Thymus (tissue), 11 donors: ENCODE results near the gene TPCN2. TPM values are rescaled to one million over a fixed set of nuclear protein-coding genes. Genes with fewer than 3 reads are reported as not detected.
A peak's percentile ranks its signal among the peaks of the same experiment; 100 is the strongest.

ENCODE experiments used
- DNase-seq, 9 donors: peaks; one replicate each; pipeline ENCODE4 v3.0.0-alpha.2; 2013; ENCODE audit warnings: low spot score in 9 of 9, low read depth in 6 of 9, missing footprints in 1 of 9
- H3K27ac ChIP-seq, 2 donors: one replicate each; pipeline ENCODE4 v1.5.1; 2013; ENCODE audit warnings: control low read depth in 1 of 2, low read depth in 1 of 2, low read length in 1 of 2, mild to moderate bottlenecking in 1 of 2, moderate library complexity in 1 of 2
- H3K27me3 ChIP-seq, 2 donors: one replicate each; pipeline ENCODE4 v1.5.1; 2013; ENCODE audit warnings: low read length in 1 of 2; ENCODE audit not compliant: control insufficient read depth in 2 of 2, insufficient read depth in 1 of 2
- H3K36me3 ChIP-seq, 2 donors: one replicate each; pipeline ENCODE4 v1.5.1; 2013; ENCODE audit warnings: low read length in 1 of 2, mild to moderate bottlenecking in 1 of 2, moderate library complexity in 1 of 2; ENCODE audit not compliant: control insufficient read depth in 2 of 2, insufficient read depth in 2 of 2
- H3K4me1 ChIP-seq, 2 donors: one replicate each; pipeline ENCODE4 v1.5.1; 2013; ENCODE audit warnings: low read length in 2 of 2; ENCODE audit not compliant: control insufficient read depth in 2 of 2, insufficient read depth in 2 of 2
- H3K4me3 ChIP-seq, 2 donors: one replicate each; pipeline ENCODE4 v1.5.1; 2013; ENCODE audit warnings: low read length in 2 of 2, control low read depth in 1 of 2, mild to moderate bottlenecking in 1 of 2
- H3K9me3 ChIP-seq, 2 donors: one replicate each; pipeline ENCODE4 v1.5.1; 2013; ENCODE audit warnings: low read length in 1 of 2, mild to moderate bottlenecking in 1 of 2; ENCODE audit not compliant: control insufficient read depth in 2 of 2, insufficient read depth in 1 of 2
- WGBS: extraction: QIAGEN DNeasy Blood & Tissue Kit; methylation state at CpG from one replicate; pipeline ENCODE4 v1.1.7; 2013; 5-methylcytosine and 5-hydroxymethylcytosine counted together
- polyA plus RNA-seq: library from polyadenylated mRNA; stranded (reverse); fragments of 200-250 nt; gene quantifications from one replicate; pipeline ENCODE4 v1.2.3, GENCODE V29; 2013
- total RNA-seq: library from RNA; stranded (reverse); fragments of 120-200 nt; gene quantifications from one replicate; pipeline ENCODE4 v1.2.4, GENCODE V29; 2013
- donor health status: healthy.

The TPCN2 gene
- total and polyA plus RNA-seq, 2 donors = 5.3 to 9.8 TPM

- peaks cover 0 to 12% of the 10 kb centered on the region in 2 donors for H3K9me3 ChIP-seq
- no peaks in the 10 kb centered on the region for H3K36me3 ChIP-seq
- no peaks in the 10 kb centered on the region for H3K4me1 ChIP-seq
- H3K27me3 ChIP-seq = peaks cover 0 to 16% of the 10 kb centered on the region in 2 donors
- DNase-seq = no peak
- no peak overlapping the region for H3K27ac ChIP-seq
- 94% methylated on average over 3 of the region's 3 CpGs for WGBS
- no peak overlapping the region for H3K4me3 ChIP-seq
Observed at GRCh38 chr11:69150175-69150574, 101.4 kb downstream of the TPCN2 start.

GRCh38 chr11:69151836-69152235 lies 103.1 kb downstream of the TPCN2 start:
- Histone ChIP-seq H3K9me3 (peaks cover 0 to 12% of the 10 kb centered on the region in 2 donors), H3K27me3 (peaks cover 0 to 32% of the 10 kb centered on the region in 2 donors), H3K4me3 (no peak overlapping the region), H3K27ac (no peak overlapping the region), H3K4me1 (peaks cover 0 to 2% of the 10 kb centered on the region in 2 donors), H3K36me3 (no peaks in the 10 kb centered on the region)
- WGBS = 93% methylated on average over 10 of the region's 10 CpGs
- DNase-seq = no peak

GRCh38 chr11:69152733-69153421 lies 104.1 kb downstream of the TPCN2 start:
- no peak for DNase-seq
- no peak overlapping the region for H3K27ac ChIP-seq
- peaks cover 0 to 42% of the 10 kb centered on the region in 2 donors for H3K27me3 ChIP-seq
- H3K9me3 ChIP-seq = peaks cover 0 to 6% of the 10 kb centered on the region in 2 donors
- WGBS = 86% methylated on average over 23 of the region's 23 CpGs
- H3K36me3 ChIP-seq = no peaks in the 10 kb centered on the region
- H3K4me3 ChIP-seq = no peak overlapping the region
- peaks cover 0 to 8% of the 10 kb centered on the region in 2 donors for H3K4me1 ChIP-seq

DNA sequence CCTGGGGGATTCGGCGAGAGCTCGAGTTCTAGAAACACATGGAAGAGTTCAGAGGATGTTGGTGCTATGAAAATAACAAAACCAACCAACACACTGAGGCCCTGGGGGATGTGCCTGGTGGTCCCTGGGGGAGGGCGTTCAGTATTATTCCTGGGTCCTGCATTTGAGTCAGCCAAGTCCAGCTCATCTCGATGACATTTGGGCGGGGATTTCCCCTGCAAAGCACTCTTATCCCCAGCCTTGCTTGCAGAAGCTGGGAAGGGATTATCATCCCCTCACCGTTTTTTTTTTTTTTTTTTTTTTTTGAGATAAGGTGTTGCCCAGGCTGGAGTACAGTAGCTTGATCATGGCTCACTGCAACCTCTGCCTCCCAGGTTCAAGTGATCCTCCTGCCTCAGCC lies 104.9 kb downstream of the TPCN2 start:
- H3K9me3 ChIP-seq = no peaks in the 10 kb centered on the region
- no peak overlapping the region for H3K27ac ChIP-seq
- H3K4me3 ChIP-seq = no peak overlapping the region
- H3K4me1 ChIP-seq = peaks cover 0 to 8% of the 10 kb centered on the region in 2 donors
- 89% methylated on average over 7 of the region's 7 CpGs for WGBS
- H3K36me3 ChIP-seq = no peaks in the 10 kb centered on the region
- peaks cover 0 to 48% of the 10 kb centered on the region in 2 donors for H3K27me3 ChIP-seq
- no peak for DNase-seq

DNA sequence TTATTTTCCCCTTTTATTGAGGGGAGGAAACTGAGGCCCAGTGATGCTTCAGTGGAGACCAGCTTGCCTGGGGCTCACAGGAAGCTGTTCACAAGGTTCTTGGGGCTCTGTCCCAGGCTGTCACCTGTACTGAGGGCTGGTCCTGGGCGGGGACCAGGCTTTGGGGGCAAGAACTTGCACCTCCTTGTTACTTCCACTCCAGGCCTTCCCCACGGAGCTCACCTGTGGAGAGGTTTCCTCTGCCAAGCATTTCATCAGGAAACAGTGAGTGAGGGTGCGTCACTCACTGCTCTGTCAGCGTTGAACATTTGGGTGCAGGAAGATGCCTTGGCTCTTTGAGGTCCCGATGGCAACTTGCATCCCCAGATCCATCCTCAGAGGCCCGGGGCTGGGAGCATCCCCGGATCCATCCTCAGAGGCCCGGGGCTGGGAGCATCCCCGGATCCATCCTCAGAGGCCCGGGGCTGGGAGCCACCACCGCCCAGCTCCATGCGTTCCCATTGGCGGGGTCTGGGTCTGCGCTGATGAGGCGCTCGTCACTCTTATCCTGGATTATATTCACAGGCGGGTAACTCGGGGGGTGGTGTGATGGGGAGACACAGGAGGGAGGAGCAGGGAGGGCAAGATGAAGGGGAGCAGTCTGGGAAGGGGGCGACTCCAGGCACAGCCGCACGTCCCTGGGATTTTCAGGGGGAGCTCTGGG lies 105.6 kb downstream of the TPCN2 start:
- peaks cover 0 to 8% of the 10 kb centered on the region in 2 donors for H3K4me1 ChIP-seq
- no peak overlapping the region for H3K27ac ChIP-seq
- 96% methylated on average over 21 of the region's 21 CpGs for WGBS
- no peaks in the 10 kb centered on the region for H3K9me3 ChIP-seq
- H3K4me3 ChIP-seq = no peak overlapping the region
- no peaks in the 10 kb centered on the region for H3K36me3 ChIP-seq
- DNase-seq = no peak
- H3K27me3 ChIP-seq = peaks cover 0 to 52% of the 10 kb centered on the region in 2 donors

- no peak for DNase-seq
- Histone ChIP-seq H3K27ac (no peak overlapping the region), H3K36me3 (no peaks in the 10 kb centered on the region), H3K9me3 (no peaks in the 10 kb centered on the region), H3K4me3 (no peak overlapping the region), H3K27me3 (peaks cover 0 to 52% of the 10 kb centered on the region in 2 donors), H3K4me1 (peaks cover 0 to 8% of the 10 kb centered on the region in 2 donors)
- 91% methylated on average over 10 of the region's 10 CpGs for WGBS
Observed at GRCh38 chr11:69154938-69155301, 106.2 kb downstream of the TPCN2 start.

- no peaks in the 10 kb centered on the region for H3K9me3 ChIP-seq
- 85% methylated on average over 32 of the region's 32 CpGs for WGBS
- H3K27me3 ChIP-seq = peaks cover 0 to 52% of the 10 kb centered on the region in 2 donors
- DNase-seq = no peak
- H3K36me3 ChIP-seq = no peaks in the 10 kb centered on the region
- H3K4me3 ChIP-seq = no peak within 1 kb of the TSS
- peaks cover 0 to 8% of the 10 kb centered on the region in 2 donors for H3K4me1 ChIP-seq
- H3K27ac ChIP-seq = peak within 1 kb of the TSS in 1 of 2 donors; percentile 17
Observed at GRCh38 chr11:69155302-69156234, 106.8 kb downstream of the TPCN2 start, which contains the start of gene SMIM38. SMIM38 (plus strand) TSS chr11:69155935; CDS start chr11:69157847, 1,912 bp downstream.

- H3K27ac ChIP-seq = no peak overlapping the region
- H3K27me3 ChIP-seq = peaks cover 0 to 52% of the 10 kb centered on the region in 2 donors
- H3K4me3 ChIP-seq = no peak overlapping the region
- 83% methylated on average over 13 of the region's 13 CpGs for WGBS
- H3K4me1 ChIP-seq = peaks cover 0 to 8% of the 10 kb centered on the region in 2 donors
- H3K9me3 ChIP-seq = no peaks in the 10 kb centered on the region
- no peaks in the 10 kb centered on the region for H3K36me3 ChIP-seq
- DNase-seq = no peak
Observed at GRCh38 chr11:69156235-69156639, 107.5 kb downstream of the TPCN2 start.
